ENCODE measurements around the gene BICD1. TPM values are rescaled to one million over a fixed set of nuclear protein-coding genes. Genes with fewer than 3 reads are reported as not detected.

The BICD1 gene
- total RNA-seq, 4 donors from 2014 or later = 0.70 to 7.8 (median 2.8) TPM

- TF ChIP-seq POLR2A (IDR thresholded peaks at IDR 0.05) (no peak), CTCF (IDR thresholded peaks at IDR 0.05) (no peak)
- Histone ChIP-seq H3K27ac (no peak overlapping the region), H3K4me3 (no peak overlapping the region), H3K36me3 (no peaks in the 10 kb centered on the region), H3K27me3 (no peaks in the 10 kb centered on the region), H3K9me3 (no peaks in the 10 kb centered on the region), H3K4me1 (no peaks in the 10 kb centered on the region)
- 69 to 75% methylated on average over 3 of the region's 3 CpGs for WGBS, 2 donors
- intact Hi-C loops (cut with DNase I) = loop anchor here (10.0 kb wide), 1 partner anchor 236 kb away; no protein-coding TSS in a partner anchor
- no peak for DNase-seq
Observed at GRCh38 chr12:32069071-32069470, 37.6 kb upstream of the BICD1 start.

GRCh38 chr12:32069731-32070130, 36.9 kb upstream of the BICD1 start:
- intact Hi-C loops (cut with DNase I) = loop anchor here (10.0 kb wide), 1 partner anchor 235 kb away; no protein-coding TSS in a partner anchor
- TF ChIP-seq CTCF (IDR thresholded peaks at IDR 0.05) = no peak
- TF ChIP-seq POLR2A (IDR thresholded peaks at IDR 0.05) = no peak
- no peak overlapping the region for H3K4me3 ChIP-seq
- DNase-seq = no peak
- H3K9me3 ChIP-seq = no peaks in the 10 kb centered on the region
- WGBS, 2 donors = 93 to 95% methylated on average over 5 of the region's 5 CpGs
- H3K27ac ChIP-seq = no peak overlapping the region
- no peaks in the 10 kb centered on the region for H3K36me3 ChIP-seq
- no peaks in the 10 kb centered on the region for H3K4me1 ChIP-seq
- H3K27me3 ChIP-seq = no peaks in the 10 kb centered on the region

GRCh38 chr12:32070370-32070769, 36.3 kb upstream of the BICD1 start:
- H3K36me3 ChIP-seq = no peaks in the 10 kb centered on the region
- WGBS, 2 donors = 44 to 100% methylated on average over 1 of the region's 1 CpG
- H3K4me3 ChIP-seq = no peak overlapping the region
- DNase-seq = no peak
- H3K9me3 ChIP-seq = no peaks in the 10 kb centered on the region
- no peak for TF ChIP-seq POLR2A (IDR thresholded peaks at IDR 0.05)
- H3K4me1 ChIP-seq = no peaks in the 10 kb centered on the region
- intact Hi-C loops (cut with DNase I) = no loop called here
- H3K27me3 ChIP-seq = no peaks in the 10 kb centered on the region
- no peak overlapping the region for H3K27ac ChIP-seq

GRCh38 chr12:32072102-32072501, 34.5 kb upstream of the BICD1 start:
- 81 to 85% methylated on average over 4 to 6 of the region's 6 CpGs for WGBS, 2 donors
- Histone ChIP-seq H3K36me3 (no peaks in the 10 kb centered on the region), H3K27ac (no peak overlapping the region), H3K9me3 (no peaks in the 10 kb centered on the region), H3K4me3 (no peak overlapping the region), H3K4me1 (no peaks in the 10 kb centered on the region), H3K27me3 (no peaks in the 10 kb centered on the region)
- TF ChIP-seq POLR2A (IDR thresholded peaks at IDR 0.05) (no peak), CTCF (IDR thresholded peaks at IDR 0.05) (no peak)
- intact Hi-C loops (cut with DNase I) = no loop called here
- no peak for DNase-seq

GRCh38 chr12:32074432-32074831, 32.2 kb upstream of the BICD1 start:
- intact Hi-C loops (cut with DNase I) = no loop called here
- DNase-seq = no peak
- Histone ChIP-seq H3K4me3 (no peak overlapping the region), H3K27ac (no peak overlapping the region), H3K9me3 (no peaks in the 10 kb centered on the region), H3K4me1 (no peaks in the 10 kb centered on the region), H3K27me3 (no peaks in the 10 kb centered on the region), H3K36me3 (no peaks in the 10 kb centered on the region)
- no peak for TF ChIP-seq POLR2A (IDR thresholded peaks at IDR 0.05)
- TF ChIP-seq CTCF (IDR thresholded peaks at IDR 0.05) = no peak

GRCh38 chr12:32076941-32077340, 29.7 kb upstream of the BICD1 start:
- no peaks in the 10 kb centered on the region for H3K36me3 ChIP-seq
- DNase-seq = no peak
- no peaks in the 10 kb centered on the region for H3K9me3 ChIP-seq
- H3K27me3 ChIP-seq = no peaks in the 10 kb centered on the region
- no peak overlapping the region for H3K4me3 ChIP-seq
- TF ChIP-seq POLR2A (IDR thresholded peaks at IDR 0.05) (no peak), CTCF (IDR thresholded peaks at IDR 0.05) (no peak)
- 70 to 74% methylated on average over 4 of the region's 4 CpGs for WGBS, 2 donors
- intact Hi-C loops (cut with DNase I) = no loop called here
- H3K4me1 ChIP-seq = no peaks in the 10 kb centered on the region
- no peak overlapping the region for H3K27ac ChIP-seq

Data from esophagus squamous epithelium (tissue), 5 donors.